OCI-LY7 (cell line): ENCODE results near the gene UBN1. TPM values are rescaled to one million over a fixed set of nuclear protein-coding genes. Genes with fewer than 3 reads are reported as not detected.

Source experiments
- BruUV-seq: library from RNA; stranded (reverse); fragments of 400-500 nt; replicated peaks from 2 replicates; lab custom pipeline; 2021; lab: Mats Ljungman, UMichigan
- CTCF ChIA-PET: fragments of 300-600 bp; sonication (Branson Sonifier 250); formaldehyde crosslinking; loops from one replicate; lab custom pipeline; 2022; ENCODE audit warnings: antibody characterized with exemption; ENCODE audit not compliant: unreplicated experiment; lab: Charles Lee
- POLR2A ChIA-PET: fragments of 300-600 bp; sonication (Branson Sonifier 250); formaldehyde crosslinking; loops from one replicate; lab custom pipeline; 2022; ENCODE audit warnings: antibody characterized with exemption; lab: Charles Lee
- DNase-seq: peaks from one replicate; pipeline ENCODE4 v3.0.0-alpha.2; 2015; ENCODE audit warnings: low spot score
- H2AFZ ChIP-seq: fragments of 200-600 bp; sonication (generic), shearing (Covaris generic); 2 replicates; pipeline ENCODE4 v1.6.1; 2014; ENCODE audit warnings: mild to moderate bottlenecking, antibody characterized with exemption, low read length, moderate library complexity
- H3K27ac ChIP-seq: fragments of 200-600 bp; sonication (generic); 2 replicates; pipeline ENCODE4 v1.5.1; 2014; ENCODE audit warnings: mixed run types, low read depth, mild to moderate bottlenecking, moderate library complexity, low read length, inconsistent platforms; ENCODE audit not compliant: poor library complexity, severe bottlenecking
- H3K36me3 ChIP-seq: fragments of 200-600 bp; sonication (generic); 2 replicates; pipeline ENCODE4 v1.6.1; 2014; ENCODE audit warnings: mild to moderate bottlenecking, antibody characterized with exemption, low read length, moderate library complexity, mixed read lengths; ENCODE audit not compliant: insufficient read depth
- H3K4me1 ChIP-seq: fragments of 200-600 bp; sonication (generic); 2 replicates; pipeline ENCODE4 v1.5.1; 2014; ENCODE audit warnings: mild to moderate bottlenecking, low read length; ENCODE audit not compliant: insufficient read depth, poor library complexity, severe bottlenecking
- H3K4me2 ChIP-seq: fragments of 200-600 bp; sonication (generic); 2 replicates; pipeline ENCODE4 v1.6.1; 2014; ENCODE audit warnings: mild to moderate bottlenecking, low read length
- H3K4me3 ChIP-seq: fragments of 200-600 bp; sonication (generic); 2 replicates; pipeline ENCODE4 v1.5.1; 2014; ENCODE audit warnings: mild to moderate bottlenecking, low read depth, low read length; ENCODE audit not compliant: poor library complexity, severe bottlenecking
- H3K79me2 ChIP-seq: fragments of 200-600 bp; sonication (generic); 2 replicates; pipeline ENCODE4 v1.6.1; 2016; ENCODE audit warnings: low read depth, mild to moderate bottlenecking, low read length, moderate library complexity, mixed read lengths; ENCODE audit not compliant: insufficient read depth
- H3K9me2 ChIP-seq: fragments of 200-600 bp; sonication (generic); 2 replicates; pipeline ENCODE4 v1.6.1; 2016; ENCODE audit warnings: mild to moderate bottlenecking, low read length, mixed read lengths; ENCODE audit not compliant: insufficient read depth
- H3K9me3 ChIP-seq: fragments of 200-600 bp; sonication (generic); 2 replicates; pipeline ENCODE4 v1.6.1; 2014; ENCODE audit warnings: mild to moderate bottlenecking, mixed run types, low read length, mixed read lengths
- H4K20me1 ChIP-seq: fragments of 200-600 bp; sonication (generic); 2 replicates; pipeline ENCODE4 v1.6.1; 2014; ENCODE audit warnings: mild to moderate bottlenecking, antibody characterized with exemption, low read length, moderate library complexity, mixed read lengths; ENCODE audit not compliant: insufficient read depth
- EZH2phosphoT487 ChIP-seq: fragments of 200-600 bp; sonication (generic); IDR thresholded peaks from 2 replicates; pipeline ENCODE4 v1.6.1; 2018; ENCODE audit warnings: low read depth, borderline replicate concordance, mild to moderate bottlenecking, mixed run types, antibody characterized with exemption, low read length, moderate library complexity, mixed read lengths
- intact Hi-C: fragments of 100-400 bp; cut with micrococcal nuclease; formaldehyde crosslinking; loops from one replicate; pipeline ENCODE4 v1.10.0; 2022; ENCODE audit not compliant: unreplicated experiment
- total RNA-seq, 2 experiments: library from RNA; depleted of rRNA in 1 of 2; stranded (reverse); fragments of >200 nt in 1 of 2; shearing (Covaris generic) in 1 of 2; gene quantifications; 2 replicates each; pipeline ENCODE4 v1.2.3, GENCODE V29; 2014 to 2022
- TF ChIP-seq, protein P1 (sequence below): fragments of 200-600 bp; sonication (generic); conservative IDR thresholded peaks from 2 replicates; pipeline ENCODE4 v1.5.1; 2014; ENCODE audit warnings: mild to moderate bottlenecking, antibody characterized with exemption, low read length, moderate library complexity, mixed read lengths

UBN1 gene
- total RNA-seq, 2 experiments from 2014 or later: 37.2 to 53.0 TPM

DNA sequence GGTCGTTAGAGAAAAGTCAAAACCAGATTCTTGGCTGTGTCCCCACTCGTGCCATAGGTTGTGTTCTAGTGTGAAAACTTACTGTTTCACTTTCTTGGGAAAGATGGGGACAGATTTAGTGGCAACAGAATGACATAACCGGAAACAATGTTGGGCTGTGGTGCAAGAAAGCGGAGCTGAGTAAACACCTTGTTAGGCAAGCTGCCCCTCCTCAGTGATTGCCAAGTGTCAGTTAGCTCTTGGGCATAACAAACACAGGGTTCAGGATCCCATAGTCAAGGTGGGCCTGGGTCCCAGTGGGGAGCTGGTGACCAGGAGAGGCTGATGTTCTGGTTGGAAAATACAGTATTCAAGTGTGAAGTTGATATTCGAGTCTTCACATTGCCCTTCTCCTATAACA, 15.4 kb downstream of the UBN1 start:
- Histone ChIP-seq H3K4me1 (no peaks in the 10 kb centered on the region), H3K79me2 (peaks cover 48% of the 10 kb centered on the region; the same call in 1 of the 2 replicates), H2AFZ (no peak overlapping the region), H4K20me1 (no peaks in the 10 kb centered on the region; the same call in 1 of the 2 replicates), H3K4me3 (no peak overlapping the region), H3K4me2 (no peak overlapping the region), H3K27ac (no peak overlapping the region), H3K36me3 (peaks cover 91% of the 10 kb centered on the region), H3K9me2 (no peaks in the 10 kb centered on the region), H3K9me3 (no peaks in the 10 kb centered on the region)
- TF ChIP-seq, protein P1, sequence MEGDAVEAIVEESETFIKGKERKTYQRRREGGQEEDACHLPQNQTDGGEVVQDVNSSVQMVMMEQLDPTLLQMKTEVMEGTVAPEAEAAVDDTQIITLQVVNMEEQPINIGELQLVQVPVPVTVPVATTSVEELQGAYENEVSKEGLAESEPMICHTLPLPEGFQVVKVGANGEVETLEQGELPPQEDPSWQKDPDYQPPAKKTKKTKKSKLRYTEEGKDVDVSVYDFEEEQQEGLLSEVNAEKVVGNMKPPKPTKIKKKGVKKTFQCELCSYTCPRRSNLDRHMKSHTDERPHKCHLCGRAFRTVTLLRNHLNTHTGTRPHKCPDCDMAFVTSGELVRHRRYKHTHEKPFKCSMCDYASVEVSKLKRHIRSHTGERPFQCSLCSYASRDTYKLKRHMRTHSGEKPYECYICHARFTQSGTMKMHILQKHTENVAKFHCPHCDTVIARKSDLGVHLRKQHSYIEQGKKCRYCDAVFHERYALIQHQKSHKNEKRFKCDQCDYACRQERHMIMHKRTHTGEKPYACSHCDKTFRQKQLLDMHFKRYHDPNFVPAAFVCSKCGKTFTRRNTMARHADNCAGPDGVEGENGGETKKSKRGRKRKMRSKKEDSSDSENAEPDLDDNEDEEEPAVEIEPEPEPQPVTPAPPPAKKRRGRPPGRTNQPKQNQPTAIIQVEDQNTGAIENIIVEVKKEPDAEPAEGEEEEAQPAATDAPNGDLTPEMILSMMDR: no peak
- no peak for TF ChIP-seq EZH2phosphoT487
- BruUV-seq: no TSS peak
- intact Hi-C loops: no loop called here
- ChIA-PET POLR2A (interaction anchor here (1.0 kb wide), 1 partner anchor 16 kb away, joined by 3 read pairs; the partner anchor contains the start of genes GLYR1 and UBN1), CTCF (no interaction called here)
- no peak for DNase-seq

DNA sequence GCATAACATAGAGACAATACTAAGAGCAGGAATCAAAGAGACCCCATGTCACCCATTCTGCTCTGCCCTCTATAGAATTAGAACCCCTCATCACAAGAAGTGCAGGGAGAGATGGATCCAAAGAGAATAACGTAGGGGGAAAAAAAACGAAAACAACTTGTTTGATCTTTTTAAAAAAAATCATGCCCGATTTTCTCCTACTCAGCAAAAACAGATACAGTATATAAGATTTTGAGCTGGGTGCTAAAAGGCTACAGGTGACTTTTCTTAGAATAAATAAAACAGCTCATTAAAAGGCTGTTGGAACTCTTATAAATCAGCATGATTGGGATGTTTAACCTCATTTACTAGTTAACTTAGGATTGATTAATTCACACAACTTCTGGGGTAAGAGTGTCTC, 17.4 kb downstream of the UBN1 start:
- no peaks in the 10 kb centered on the region for H3K9me3 ChIP-seq
- TF ChIP-seq, protein P1: no peak
- no peak for TF ChIP-seq EZH2phosphoT487
- no peak overlapping the region for H3K27ac ChIP-seq
- ChIA-PET POLR2A (no interaction called here), CTCF (no interaction called here)
- no peaks in the 10 kb centered on the region for H3K9me2 ChIP-seq
- intact Hi-C loops: no loop called here
- H4K20me1 ChIP-seq: peaks cover 5% of the 10 kb centered on the region; the same call in 1 of the 2 replicates
- H3K4me1 ChIP-seq: no peaks in the 10 kb centered on the region
- no peak overlapping the region for H3K4me3 ChIP-seq
- DNase-seq: no peak
- no TSS peak for BruUV-seq
- H3K79me2 ChIP-seq: peaks cover 57% of the 10 kb centered on the region; the same call in 1 of the 2 replicates
- H2AFZ ChIP-seq: no peak overlapping the region
- H3K36me3 ChIP-seq: peaks cover 91% of the 10 kb centered on the region
- no peak overlapping the region for H3K4me2 ChIP-seq

DNA sequence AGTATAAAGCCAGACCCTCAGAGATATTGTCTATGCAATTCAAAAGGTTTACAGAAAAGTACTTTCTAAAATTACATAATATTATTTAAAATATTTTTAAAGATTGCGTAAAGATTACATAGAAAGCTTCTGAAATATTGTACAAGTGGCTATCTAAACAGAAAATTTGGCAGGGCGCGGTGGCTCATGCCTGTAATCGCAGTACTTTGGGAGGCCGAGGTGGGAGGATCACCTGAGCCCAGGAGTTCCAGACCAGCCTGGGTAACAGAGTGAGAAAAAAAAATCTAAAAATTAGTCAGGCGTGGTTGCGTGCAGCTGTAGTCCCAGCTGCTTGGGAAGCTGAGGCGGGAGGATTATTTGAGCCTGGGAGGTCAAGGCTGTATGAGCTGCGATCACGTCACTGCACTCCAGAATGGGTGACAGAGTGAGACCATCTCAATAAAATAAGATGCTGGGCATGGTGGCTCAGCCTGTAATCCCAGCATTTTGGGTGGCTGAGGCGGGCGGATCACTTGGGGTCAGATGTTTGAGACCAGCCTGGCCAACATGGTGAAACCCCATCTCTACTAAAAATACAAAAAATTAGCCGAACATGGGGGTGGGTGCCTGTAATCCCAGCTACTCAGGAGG, 18.1 kb downstream of the UBN1 start:
- CTCF ChIA-PET: no interaction called here
- no peaks in the 10 kb centered on the region for H3K4me1 ChIP-seq
- POLR2A ChIA-PET: interaction anchor here (0.5 kb wide), 1 partner anchor 157 kb away, joined by 3 read pairs; no protein-coding TSS in a partner anchor
- DNase-seq: no peak
- no peak overlapping the region for H3K4me2 ChIP-seq
- H3K9me3 ChIP-seq: no peaks in the 10 kb centered on the region
- TF ChIP-seq, protein P1: no peak
- TF ChIP-seq EZH2phosphoT487: no peak
- no peaks in the 10 kb centered on the region for H3K9me2 ChIP-seq
- no peak overlapping the region for H2AFZ ChIP-seq
- peaks cover 57% of the 10 kb centered on the region; the same call in 1 of the 2 replicates for H3K79me2 ChIP-seq
- intact Hi-C loops: no loop called here
- no peak overlapping the region for H3K27ac ChIP-seq
- BruUV-seq: no TSS peak
- H3K36me3 ChIP-seq: peaks cover 91% of the 10 kb centered on the region
- no peak overlapping the region for H3K4me3 ChIP-seq
- H4K20me1 ChIP-seq: peaks cover 5% of the 10 kb centered on the region; the same call in 1 of the 2 replicates
